OCI-LY3 (cell line): ENCODE results near the gene CD300H.

ENCODE experiments used
- H2AFZ ChIP-seq: fragments of 200-600, 300-600 bp; shearing (Covaris generic); 2 replicates; pipeline ENCODE4 v1.6.0; 2014; ENCODE audit warnings: antibody characterized with exemption, low read depth, low read length
- H3K27ac ChIP-seq: fragments of 200-600, 300-600 bp; sonication (generic); 2 replicates; pipeline ENCODE4 v1.5.1; 2014; ENCODE audit warnings: mild to moderate bottlenecking, low read length, moderate library complexity, mixed read lengths
- H3K27me3 ChIP-seq: fragments of 200-600, 300-600 bp; sonication (generic); 2 replicates; pipeline ENCODE4 v1.6.1; 2014; ENCODE audit warnings: low read depth, low read length, mixed read lengths
- H3K36me3 ChIP-seq: fragments of 200-600, 300-600 bp; sonication (generic); replicated peaks from 2 replicates; pipeline ENCODE3; 2014; ENCODE audit warnings: low read depth, low read length, mixed read lengths
- H3K4me1 ChIP-seq: fragments of 300-600, 200-600 bp; sonication (generic); 2 replicates; pipeline ENCODE4 v1.6.1; 2014; ENCODE audit warnings: low read length, mixed read lengths
- H3K4me2 ChIP-seq: fragments of 200-600, 300-600 bp; sonication (generic); 2 replicates; pipeline ENCODE4 v1.6.1; 2014; ENCODE audit warnings: low read length, mixed read lengths
- H3K4me3 ChIP-seq: fragments of 300-600, 200-600 bp; sonication (generic); 2 replicates; pipeline ENCODE4 v1.5.1; 2014; ENCODE audit warnings: antibody characterized with exemption, mild to moderate bottlenecking, low read length, moderate library complexity
- H3K79me2 ChIP-seq: fragments of 300-600, 200-600 bp; shearing (Covaris generic); 2 replicates; pipeline ENCODE4 v1.6.1; 2014; ENCODE audit warnings: mild to moderate bottlenecking, low read length, mixed read lengths
- H3K9ac ChIP-seq: fragments of 300-600, 200-600 bp; shearing (Covaris generic); 2 replicates; pipeline ENCODE4 v1.6.0; 2014; ENCODE audit warnings: mild to moderate bottlenecking, low read length, moderate library complexity
- H3K9me3 ChIP-seq: fragments of 200-600, 300-600 bp; shearing (Covaris generic); 2 replicates; pipeline ENCODE4 v1.6.1; 2014; ENCODE audit warnings: low read length, mixed read lengths; ENCODE audit not compliant: insufficient read depth
- H4K20me1 ChIP-seq: fragments of 200-600, 300-600 bp; sonication (generic); 2 replicates; pipeline ENCODE4 v1.6.1; 2016; ENCODE audit warnings: low read length, mixed read lengths; ENCODE audit not compliant: insufficient read depth
- CTCF ChIP-seq: fragments of 200-600, 300-600 bp; sonication (generic); IDR thresholded peaks from 2 replicates; pipeline ENCODE4 v1.5.1; 2014; ENCODE audit warnings: antibody characterized with exemption, low read length, low read depth
- EZH2phosphoT487 ChIP-seq: fragments of 200-600 bp; shearing (Covaris generic); IDR thresholded peaks from 2 replicates; pipeline ENCODE4 v1.6.1; 2018; ENCODE audit warnings: antibody characterized with exemption, mixed run types, low read depth

The CD300H gene

GRCh38 chr17:74597069-74597790 lies 29.9 kb upstream of the CD300H start:
- H3K36me3 ChIP-seq: no peaks in the 10 kb centered on the region
- H3K4me3 ChIP-seq: no peak overlapping the region
- no peaks in the 10 kb centered on the region for H3K79me2 ChIP-seq
- no peaks in the 10 kb centered on the region for H4K20me1 ChIP-seq
- H2AFZ ChIP-seq: no peak overlapping the region
- peaks cover 29% of the 10 kb centered on the region for H3K4me1 ChIP-seq
- H3K27ac ChIP-seq: no peak overlapping the region; the same call in 1 of the 2 replicates
- H3K4me2 ChIP-seq: no peak overlapping the region
- H3K27me3 ChIP-seq: peaks cover 23% of the 10 kb centered on the region; the same call in 1 of the 2 replicates
- TF ChIP-seq CTCF (no peak), EZH2phosphoT487 (no peak)
- H3K9me3 ChIP-seq: no peaks in the 10 kb centered on the region
- H3K9ac ChIP-seq: no peak overlapping the region

GRCh38 chr17:74595037-74595750 lies 27.9 kb upstream of the CD300H start:
- TF ChIP-seq EZH2phosphoT487: no peak
- no peak for TF ChIP-seq CTCF
- H4K20me1 ChIP-seq: no peaks in the 10 kb centered on the region
- no peak overlapping the region for H2AFZ ChIP-seq
- no peaks in the 10 kb centered on the region for H3K9me3 ChIP-seq
- H3K27me3 ChIP-seq: peaks cover 20% of the 10 kb centered on the region; the same call in 1 of the 2 replicates
- no peak overlapping the region for H3K27ac ChIP-seq
- peaks cover 34% of the 10 kb centered on the region for H3K4me1 ChIP-seq
- H3K36me3 ChIP-seq: no peaks in the 10 kb centered on the region
- H3K9ac ChIP-seq: no peak overlapping the region
- H3K4me3 ChIP-seq: no peak overlapping the region
- no peak overlapping the region for H3K4me2 ChIP-seq
- no peaks in the 10 kb centered on the region for H3K79me2 ChIP-seq

- no peak within 1 kb of the TSS for H2AFZ ChIP-seq
- TF ChIP-seq EZH2phosphoT487: no peak
- H3K4me2 ChIP-seq: peak within 1 kb of the TSS; percentile 53
- no peak within 1 kb of the TSS for H3K9ac ChIP-seq
- no peak within 1 kb of the TSS for H3K27ac ChIP-seq
- peaks cover 38% of the 10 kb centered on the region for H3K27me3 ChIP-seq
- no peaks in the 10 kb centered on the region for H4K20me1 ChIP-seq
- no peaks in the 10 kb centered on the region for H3K9me3 ChIP-seq
- no peaks in the 10 kb centered on the region for H3K79me2 ChIP-seq
- no peaks in the 10 kb centered on the region for H3K36me3 ChIP-seq
- peak within 1 kb of the TSS; percentile 43 for H3K4me3 ChIP-seq
- peaks cover 14% of the 10 kb centered on the region for H3K4me1 ChIP-seq
These were observed 25.0 kb upstream of the CD300H start, which contains the start of gene CD300LD for GRCh38 chr17:74592087-74592990. TSS of gene CD300LD (minus strand) at chr17:74592283. CDS start at chr17:74592202, 81 bp downstream.

- TF ChIP-seq EZH2phosphoT487 (no peak), CTCF (no peak)
- Histone ChIP-seq H3K27me3 (peaks cover 37% of the 10 kb centered on the region), H3K4me3 (no peak overlapping the region), H3K4me2 (no peak overlapping the region), H3K9ac (no peak overlapping the region), H3K9me3 (no peaks in the 10 kb centered on the region), H3K79me2 (no peaks in the 10 kb centered on the region), H3K27ac (no peak overlapping the region), H3K36me3 (no peaks in the 10 kb centered on the region), H3K4me1 (peaks cover 9% of the 10 kb centered on the region), H4K20me1 (no peaks in the 10 kb centered on the region), H2AFZ (no peak overlapping the region)
These were observed 24.2 kb upstream of the CD300H start for GRCh38 chr17:74591503-74591902.
